ENCODE results near the gene KRTAP9-9.
"Not testable (repeated sequence)": the region's sequence is repeated elsewhere in the genome, so short reads cannot be mapped to it uniquely, and the experiment has no call there.

The KRTAP9-9 gene

GRCh38 chr17:41255381-41256290 lies at the start of gene KRTAP9-9:
TSS of gene KRTAP9-9 (plus strand) at chr17:41255384.
- DNase-seq (ENCODE audit: low spot score); ATAC-seq (ENCODE audit: low read depth); H3K9me3 ChIP-seq (ENCODE audit: severe bottlenecking): not testable (repeated sequence)

GRCh38 chr17:41211845-41212466 lies 43.2 kb upstream of the KRTAP9-9 start:
- Histone ChIP-seq H3K27ac (ENCODE audit: poor library complexity, severe bottlenecking) (no peak overlapping the region), H3K27me3 (ENCODE audit: insufficient read depth, poor library complexity, severe bottlenecking) (no peaks in the 10 kb centered on the region), H3K4me1 (ENCODE audit: insufficient read depth, poor library complexity, severe bottlenecking) (no peaks in the 10 kb centered on the region), H3K36me3 (ENCODE audit: low read depth) (no peaks in the 10 kb centered on the region), H3K4me3 (ENCODE audit: severe bottlenecking) (no peak overlapping the region), H3K9me3 (ENCODE audit: severe bottlenecking) (no peaks in the 10 kb centered on the region)
- DNase-seq (ENCODE audit: low spot score) = no peak
- peak; percentile 61 for ATAC-seq (ENCODE audit: low read depth)
- no peak for TF ChIP-seq CTCF (IDR thresholded peaks at IDR 0.05; ENCODE audit: poor library complexity, severe bottlenecking)

More at GRCh38 chr17:41255381-41256290, at the start of gene KRTAP9-9:
- not testable (repeated sequence) for H3K27me3 ChIP-seq (ENCODE audit: insufficient read depth, poor library complexity, severe bottlenecking); H3K4me3 ChIP-seq (ENCODE audit: severe bottlenecking); H3K4me1 ChIP-seq (ENCODE audit: insufficient read depth, poor library complexity, severe bottlenecking); H3K27ac ChIP-seq (ENCODE audit: poor library complexity, severe bottlenecking); H3K36me3 ChIP-seq (ENCODE audit: low read depth)

GRCh38 chr17:41212524-41213169 lies 42.5 kb upstream of the KRTAP9-9 start:
- ATAC-seq (ENCODE audit: low read depth) (no peak), DNase-seq (ENCODE audit: low spot score) (no peak)
- H3K36me3 ChIP-seq (ENCODE audit: low read depth) = no peaks in the 10 kb centered on the region
- no peaks in the 10 kb centered on the region for H3K4me1 ChIP-seq (ENCODE audit: insufficient read depth, poor library complexity, severe bottlenecking)
- no peaks in the 10 kb centered on the region for H3K27me3 ChIP-seq (ENCODE audit: insufficient read depth, poor library complexity, severe bottlenecking)
- H3K9me3 ChIP-seq (ENCODE audit: severe bottlenecking) = no peaks in the 10 kb centered on the region
- TF ChIP-seq CTCF (IDR thresholded peaks at IDR 0.05; ENCODE audit: poor library complexity, severe bottlenecking) = no peak
- no peak overlapping the region for H3K27ac ChIP-seq (ENCODE audit: poor library complexity, severe bottlenecking)
- H3K4me3 ChIP-seq (ENCODE audit: severe bottlenecking) = no peak overlapping the region

- no peaks in the 10 kb centered on the region for H3K27me3 ChIP-seq (ENCODE audit: insufficient read depth, poor library complexity, severe bottlenecking)
- H3K4me3 ChIP-seq (ENCODE audit: severe bottlenecking) = no peak overlapping the region
- H3K4me1 ChIP-seq (ENCODE audit: insufficient read depth, poor library complexity, severe bottlenecking) = no peaks in the 10 kb centered on the region
- H3K27ac ChIP-seq (ENCODE audit: poor library complexity, severe bottlenecking) = no peak overlapping the region
- no peaks in the 10 kb centered on the region for H3K36me3 ChIP-seq (ENCODE audit: low read depth)
- ATAC-seq (ENCODE audit: low read depth) = no peak
- TF ChIP-seq CTCF (IDR thresholded peaks at IDR 0.05; ENCODE audit: poor library complexity, severe bottlenecking) = no peak
- no peaks in the 10 kb centered on the region for H3K9me3 ChIP-seq (ENCODE audit: severe bottlenecking)
- no peak for DNase-seq (ENCODE audit: low spot score)
Measured at GRCh38 chr17:41215681-41216080, 39.5 kb upstream of the KRTAP9-9 start.

- no peaks in the 10 kb centered on the region for H3K27me3 ChIP-seq (ENCODE audit: insufficient read depth, poor library complexity, severe bottlenecking)
- no peaks in the 10 kb centered on the region for H3K4me1 ChIP-seq (ENCODE audit: insufficient read depth, poor library complexity, severe bottlenecking)
- no peaks in the 10 kb centered on the region for H3K9me3 ChIP-seq (ENCODE audit: severe bottlenecking)
- TF ChIP-seq CTCF (IDR thresholded peaks at IDR 0.05; ENCODE audit: poor library complexity, severe bottlenecking) = no peak
- no peak overlapping the region for H3K27ac ChIP-seq (ENCODE audit: poor library complexity, severe bottlenecking)
- no peaks in the 10 kb centered on the region for H3K36me3 ChIP-seq (ENCODE audit: low read depth)
- no peak for ATAC-seq (ENCODE audit: low read depth)
- no peak overlapping the region for H3K4me3 ChIP-seq (ENCODE audit: severe bottlenecking)
- no peak for DNase-seq (ENCODE audit: low spot score)
Measured at GRCh38 chr17:41223821-41224220, 31.4 kb upstream of the KRTAP9-9 start.

Measured in RWPE2 (cell line).